ENCODE measurements around the gene DUSP3.

DUSP3 gene

GRCh38 chr17:43784628-43785101, 5.9 kb upstream of the DUSP3 start:
- Histone ChIP-seq H3K36me3 (ENCODE audit: low read depth) (no peaks in the 10 kb centered on the region), H3K9me3 (ENCODE audit: severe bottlenecking) (no peaks in the 10 kb centered on the region), H3K4me3 (ENCODE audit: severe bottlenecking) (no peak overlapping the region), H3K27ac (ENCODE audit: poor library complexity, severe bottlenecking) (no peak overlapping the region), H3K4me1 (ENCODE audit: insufficient read depth, poor library complexity, severe bottlenecking) (peaks cover 10% of the 10 kb centered on the region), H3K27me3 (ENCODE audit: insufficient read depth, poor library complexity, severe bottlenecking) (no peaks in the 10 kb centered on the region)
- no peak for ATAC-seq (ENCODE audit: low read depth)
- DNase-seq (ENCODE audit: low spot score): no peak
- no peak for TF ChIP-seq CTCF (IDR thresholded peaks at IDR 0.05; ENCODE audit: poor library complexity, severe bottlenecking)

- no peak overlapping the region for H3K27ac ChIP-seq (ENCODE audit: poor library complexity, severe bottlenecking)
- TF ChIP-seq CTCF (IDR thresholded peaks at IDR 0.05; ENCODE audit: poor library complexity, severe bottlenecking): no peak
- peaks cover 10% of the 10 kb centered on the region for H3K4me1 ChIP-seq (ENCODE audit: insufficient read depth, poor library complexity, severe bottlenecking)
- H3K9me3 ChIP-seq (ENCODE audit: severe bottlenecking): no peaks in the 10 kb centered on the region
- ATAC-seq (ENCODE audit: low read depth) (no peak), DNase-seq (ENCODE audit: low spot score) (no peak)
- no peaks in the 10 kb centered on the region for H3K36me3 ChIP-seq (ENCODE audit: low read depth)
- H3K4me3 ChIP-seq (ENCODE audit: severe bottlenecking): no peak overlapping the region
- no peaks in the 10 kb centered on the region for H3K27me3 ChIP-seq (ENCODE audit: insufficient read depth, poor library complexity, severe bottlenecking)
Measured at GRCh38 chr17:43784068-43784467, 5.3 kb upstream of the DUSP3 start.

- H3K9me3 ChIP-seq (ENCODE audit: severe bottlenecking): no peaks in the 10 kb centered on the region
- no peak for DNase-seq (ENCODE audit: low spot score)
Measured at GRCh38 chr17:43782913-43783680, 4.3 kb upstream of the DUSP3 start.

GRCh38 chr17:43780135-43780534, 1.4 kb upstream of the DUSP3 start, which contains the start of gene CFAP97D1:
CFAP97D1 (plus strand) TSS chr17:43780435; CDS start chr17:43780463, 28 bp downstream.
- peaks cover 14% of the 10 kb centered on the region for H3K4me1 ChIP-seq (ENCODE audit: insufficient read depth, poor library complexity, severe bottlenecking)
- DNase-seq (ENCODE audit: low spot score): no peak
- peak within 1 kb of the TSS; percentile 94 for H3K4me3 ChIP-seq (ENCODE audit: severe bottlenecking)
- H3K27ac ChIP-seq (ENCODE audit: poor library complexity, severe bottlenecking): no peak within 1 kb of the TSS
- no peaks in the 10 kb centered on the region for H3K27me3 ChIP-seq (ENCODE audit: insufficient read depth, poor library complexity, severe bottlenecking)
- no peaks in the 10 kb centered on the region for H3K9me3 ChIP-seq (ENCODE audit: severe bottlenecking)
- peaks cover 27% of the 10 kb centered on the region for H3K36me3 ChIP-seq (ENCODE audit: low read depth)
- ATAC-seq (ENCODE audit: low read depth): no peak
- TF ChIP-seq CTCF (IDR thresholded peaks at IDR 0.05; ENCODE audit: poor library complexity, severe bottlenecking): no peak

More at GRCh38 chr17:43782913-43783680, 4.3 kb upstream of the DUSP3 start:
- ATAC-seq (ENCODE audit: low read depth): no peak
- TF ChIP-seq CTCF (IDR thresholded peaks at IDR 0.05; ENCODE audit: poor library complexity, severe bottlenecking): no peak
- Histone ChIP-seq H3K4me3 (ENCODE audit: severe bottlenecking) (no peak overlapping the region), H3K36me3 (ENCODE audit: low read depth) (no peaks in the 10 kb centered on the region), H3K4me1 (ENCODE audit: insufficient read depth, poor library complexity, severe bottlenecking) (peaks cover 10% of the 10 kb centered on the region), H3K27ac (ENCODE audit: poor library complexity, severe bottlenecking) (no peak overlapping the region), H3K27me3 (ENCODE audit: insufficient read depth, poor library complexity, severe bottlenecking) (no peaks in the 10 kb centered on the region)

Data from RWPE2 (cell line).